Measurements from ENCODE around the gene CISH.

The CISH gene

DNA sequence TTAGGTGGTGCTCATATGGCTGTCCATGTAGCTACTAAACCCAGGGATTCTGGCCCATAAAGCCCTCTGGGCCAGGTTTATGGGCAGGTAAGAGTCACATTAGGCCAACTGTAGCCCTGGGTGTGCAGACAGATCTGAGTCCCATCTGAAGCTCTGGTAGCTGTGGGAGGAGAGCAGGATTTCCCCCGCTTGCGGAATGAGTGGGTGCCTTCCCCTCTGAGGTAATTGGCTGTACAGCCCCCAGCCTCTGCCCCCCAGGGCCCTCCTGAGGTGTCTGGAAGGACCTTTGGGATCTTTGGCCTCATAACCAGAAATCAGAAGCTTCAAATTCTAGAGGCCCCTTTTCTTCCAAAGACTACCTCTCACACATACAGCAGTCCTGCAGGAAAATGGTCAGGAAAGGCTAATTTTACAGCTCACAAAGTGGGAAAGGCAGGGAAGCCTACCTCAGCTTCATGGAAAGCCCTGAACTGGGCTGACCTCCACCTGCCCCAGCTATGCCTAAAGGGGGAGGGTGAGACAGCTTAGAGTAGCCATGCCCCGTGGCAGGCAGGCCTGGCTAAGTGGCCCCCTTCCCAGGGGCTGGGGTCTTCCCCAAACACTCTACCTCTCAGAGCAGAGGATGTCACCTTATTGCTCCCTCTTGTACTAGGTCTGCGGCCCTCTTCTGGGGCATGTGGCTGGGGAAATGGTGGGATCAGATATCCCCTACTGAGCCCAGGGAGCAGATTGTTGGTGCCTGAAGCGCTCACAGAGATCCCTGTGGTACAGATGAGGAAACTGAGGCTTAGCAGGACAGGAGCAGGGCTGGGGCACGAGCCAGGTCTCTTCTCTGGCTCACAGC, 25.4 kb downstream of the CISH start:
- ChIA-PET POLR2A (interaction anchor here (0.9 kb wide), 1 partner anchor 1950 kb away, joined by 5 read pairs; the partner anchor contains the start of gene UQCC5), CTCF (interaction anchor here (1.1 to 11.1 kb wide), 7 partner anchors 9 to 804 kb away, joined by 3 to 266 read pairs (median 18); partner anchors contain the start of genes CISH, HEMK1 and MAPKAPK3)
- DNase-seq (ENCODE audit: extremely low spot score) = peak; percentile 66
- TF ChIP-seq, protein P1, sequence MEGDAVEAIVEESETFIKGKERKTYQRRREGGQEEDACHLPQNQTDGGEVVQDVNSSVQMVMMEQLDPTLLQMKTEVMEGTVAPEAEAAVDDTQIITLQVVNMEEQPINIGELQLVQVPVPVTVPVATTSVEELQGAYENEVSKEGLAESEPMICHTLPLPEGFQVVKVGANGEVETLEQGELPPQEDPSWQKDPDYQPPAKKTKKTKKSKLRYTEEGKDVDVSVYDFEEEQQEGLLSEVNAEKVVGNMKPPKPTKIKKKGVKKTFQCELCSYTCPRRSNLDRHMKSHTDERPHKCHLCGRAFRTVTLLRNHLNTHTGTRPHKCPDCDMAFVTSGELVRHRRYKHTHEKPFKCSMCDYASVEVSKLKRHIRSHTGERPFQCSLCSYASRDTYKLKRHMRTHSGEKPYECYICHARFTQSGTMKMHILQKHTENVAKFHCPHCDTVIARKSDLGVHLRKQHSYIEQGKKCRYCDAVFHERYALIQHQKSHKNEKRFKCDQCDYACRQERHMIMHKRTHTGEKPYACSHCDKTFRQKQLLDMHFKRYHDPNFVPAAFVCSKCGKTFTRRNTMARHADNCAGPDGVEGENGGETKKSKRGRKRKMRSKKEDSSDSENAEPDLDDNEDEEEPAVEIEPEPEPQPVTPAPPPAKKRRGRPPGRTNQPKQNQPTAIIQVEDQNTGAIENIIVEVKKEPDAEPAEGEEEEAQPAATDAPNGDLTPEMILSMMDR (IDR thresholded peaks at IDR 0.05; ENCODE audit: control extremely low read depth, extremely low read depth, low read depth, missing control alignments) = no peak

DNA sequence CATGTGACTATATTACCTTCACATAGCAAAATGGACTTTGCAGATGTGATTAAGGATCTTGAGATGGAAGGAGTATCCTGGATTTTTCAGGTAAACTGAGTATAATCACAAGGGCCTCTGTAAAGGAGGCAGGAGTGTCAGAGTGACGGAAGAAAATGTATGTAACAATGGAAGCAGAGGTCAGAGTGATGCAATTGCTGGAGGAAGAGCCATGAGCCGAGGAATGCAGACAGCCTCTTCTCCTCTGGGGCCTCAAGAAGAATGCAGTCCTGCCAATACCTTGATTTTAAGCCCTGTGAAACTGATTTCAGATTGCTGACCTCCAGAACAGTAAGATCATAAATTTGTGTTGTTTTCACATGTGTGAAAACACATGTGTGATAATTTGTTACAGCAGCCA, 27.2 kb downstream of the CISH start:
- POLR2A ChIA-PET = no interaction called here

GRCh38 chr3:50583897-50584296, 27.7 kb downstream of the CISH start:
- CTCF ChIA-PET = interaction anchor here (3.4 to 16.2 kb wide), 2 partner anchors 12 to 31 kb away, joined by 19 to 419 read pairs; partner anchors contain the start of genes CISH and MAPKAPK3
- POLR2A ChIA-PET = no interaction called here
- no peak for DNase-seq (ENCODE audit: extremely low spot score)
- TF ChIP-seq, protein P1 (IDR thresholded peaks at IDR 0.05; ENCODE audit: control extremely low read depth, extremely low read depth, low read depth, missing control alignments) = no peak

More for the DNA sequence above, 27.2 kb downstream of the CISH start:
- CTCF ChIA-PET = interaction anchor here (3.4 to 16.2 kb wide), 2 partner anchors 12 to 31 kb away, joined by 19 to 419 read pairs; partner anchors contain the start of genes CISH and MAPKAPK3
- TF ChIP-seq, protein P1 (IDR thresholded peaks at IDR 0.05; ENCODE audit: control extremely low read depth, extremely low read depth, low read depth, missing control alignments) = no peak
- no peak for DNase-seq (ENCODE audit: extremely low spot score)

- POLR2A ChIA-PET = no interaction called here
- TF ChIP-seq, protein P1 (IDR thresholded peaks at IDR 0.05; ENCODE audit: control extremely low read depth, extremely low read depth, low read depth, missing control alignments) = no peak
- CTCF ChIA-PET = interaction anchor here (1.2 to 16.2 kb wide), 3 partner anchors 10 to 33 kb away, joined by 3 to 419 read pairs (median 19); partner anchors contain the start of genes CISH and MAPKAPK3
Observed at GRCh38 chr3:50582083-50582482, 29.5 kb downstream of the CISH start.

DNA sequence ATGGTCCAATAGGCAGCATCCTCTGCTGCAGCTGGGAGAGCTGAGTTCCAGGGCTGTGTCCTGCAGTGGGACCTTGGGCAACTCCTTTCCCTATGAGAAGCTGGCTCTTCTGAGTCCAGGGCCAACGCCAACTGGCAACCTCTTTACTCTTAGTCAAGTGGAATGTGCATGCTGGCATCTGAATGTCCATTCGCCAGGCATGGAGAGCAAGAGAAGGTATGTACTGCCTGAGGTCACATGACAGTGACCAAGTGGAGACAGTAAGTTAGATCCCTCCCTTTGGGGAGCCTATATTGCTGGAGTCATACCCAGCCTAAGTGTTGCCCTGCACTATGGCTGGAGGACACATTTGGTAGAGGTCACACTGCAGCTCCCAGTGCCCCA, 30.1 kb downstream of the CISH start:
- ChIA-PET POLR2A (no interaction called here), CTCF (interaction anchor here (0.7 to 16.2 kb wide), 8 partner anchors 8 to 145 kb away, joined by 3 to 419 read pairs (median 4); partner anchors contain the start of genes CISH and MAPKAPK3)
- DNase-seq (ENCODE audit: extremely low spot score) = no peak
- TF ChIP-seq, protein P1 (IDR thresholded peaks at IDR 0.05; ENCODE audit: control extremely low read depth, extremely low read depth, low read depth, missing control alignments) = no peak

More at GRCh38 chr3:50582083-50582482, 29.5 kb downstream of the CISH start:
- no peak for DNase-seq (ENCODE audit: extremely low spot score)

GRCh38 chr3:50580683-50581458, 30.7 kb downstream of the CISH start:
- TF ChIP-seq, protein P1 (IDR thresholded peaks at IDR 0.05; ENCODE audit: control extremely low read depth, extremely low read depth, low read depth, missing control alignments) = no peak
- POLR2A ChIA-PET = no interaction called here
- CTCF ChIA-PET = interaction anchor here (0.7 to 16.2 kb wide), 8 partner anchors 9 to 144 kb away, joined by 3 to 419 read pairs (median 4); partner anchors contain the start of genes CISH and MAPKAPK3
- DNase-seq (ENCODE audit: extremely low spot score) = no peak

All from GM10248 (cell line).